Panc1 (cell line): Measurements from ENCODE around the gene KIF26B.

Experiments used
- CTCF ChIP-seq: fragments of 450-650 bp; IDR thresholded peaks from 2 replicates; pipeline ENCODE4 v1.5.1; 2017; ENCODE audit warnings: mild to moderate bottlenecking
- TCF7L2 ChIP-seq: IDR thresholded peaks from 2 replicates; pipeline ENCODE4 v1.6.1; 2011; ENCODE audit warnings: mild to moderate bottlenecking, low read depth, low read length, inconsistent platforms

DNA sequence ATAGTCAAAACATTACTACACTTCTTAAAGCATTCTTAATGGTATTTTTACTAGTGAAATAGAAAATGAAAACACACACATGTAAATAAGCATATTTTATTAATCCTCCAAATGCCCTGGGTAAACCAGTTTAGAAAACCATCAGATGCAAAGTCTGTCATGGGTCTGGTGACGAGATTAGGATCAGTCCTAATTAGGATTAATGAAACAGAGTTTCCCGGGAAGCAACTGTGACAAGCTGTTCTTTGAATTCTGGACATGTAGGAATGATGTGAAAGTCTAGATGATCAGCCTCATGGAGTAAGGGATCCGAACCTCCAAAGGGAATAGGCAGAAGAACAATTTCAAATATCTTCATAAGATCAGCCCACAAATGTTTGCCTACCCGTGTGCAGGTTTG lies 250.2 kb downstream of the KIF26B start:
- no peak for TF ChIP-seq TCF7L2
- no peak for TF ChIP-seq CTCF
